ENCODE measurements around the gene C1orf167.

The C1orf167 gene

DNA sequence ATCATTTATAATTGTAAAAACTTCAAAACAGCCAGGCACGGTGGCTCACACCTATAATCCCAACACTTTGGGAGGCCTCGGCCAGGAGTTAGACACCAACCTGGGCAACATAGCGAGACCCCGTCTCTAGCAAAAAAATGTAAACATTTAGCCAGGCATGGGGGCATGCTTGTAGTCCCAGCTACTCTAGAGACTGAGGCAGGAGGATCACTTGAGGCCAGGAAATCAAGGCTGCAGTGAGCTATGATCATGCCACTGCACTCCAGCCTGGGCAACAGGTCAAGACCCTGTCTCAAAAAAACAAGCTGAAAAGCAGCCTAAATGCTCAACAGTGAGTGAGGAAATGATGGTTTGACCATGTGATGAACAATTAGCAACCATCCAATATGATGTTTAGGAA lies 7.3 kb downstream of the C1orf167 start:
- no peak overlapping the region for H3K4me3 ChIP-seq (ENCODE audit: insufficient read depth, low read length, poor library complexity, severe bottlenecking)
- H3K4me2 ChIP-seq (ENCODE audit: low read depth, low read length, poor library complexity, severe bottlenecking), result no peak overlapping the region
- H3K79me2 ChIP-seq (ENCODE audit: insufficient read depth, low read length), result no peaks in the 10 kb centered on the region
- no peaks in the 10 kb centered on the region for H3K36me3 ChIP-seq (ENCODE audit: low read length)
- H3K9me3 ChIP-seq (ENCODE audit: insufficient read depth, low read length), result no peaks in the 10 kb centered on the region
- no peak overlapping the region for H2AFZ ChIP-seq (ENCODE audit: low read depth, low read length, severe bottlenecking)
- H3K27ac ChIP-seq (ENCODE audit: low read depth, low read length), result no peak overlapping the region
- no peaks in the 10 kb centered on the region for H3K9me2 ChIP-seq (replicated peaks; ENCODE audit: insufficient read depth, low read length)
- no peaks in the 10 kb centered on the region for H3K27me3 ChIP-seq (ENCODE audit: low read length)
- no peaks in the 10 kb centered on the region for H4K20me1 ChIP-seq (ENCODE audit: low read depth, low read length)
- no peak for TF ChIP-seq EZH2phosphoT487 (conservative IDR thresholded peaks at IDR 0.05; ENCODE audit: low read length)
- TF ChIP-seq, protein P1, sequence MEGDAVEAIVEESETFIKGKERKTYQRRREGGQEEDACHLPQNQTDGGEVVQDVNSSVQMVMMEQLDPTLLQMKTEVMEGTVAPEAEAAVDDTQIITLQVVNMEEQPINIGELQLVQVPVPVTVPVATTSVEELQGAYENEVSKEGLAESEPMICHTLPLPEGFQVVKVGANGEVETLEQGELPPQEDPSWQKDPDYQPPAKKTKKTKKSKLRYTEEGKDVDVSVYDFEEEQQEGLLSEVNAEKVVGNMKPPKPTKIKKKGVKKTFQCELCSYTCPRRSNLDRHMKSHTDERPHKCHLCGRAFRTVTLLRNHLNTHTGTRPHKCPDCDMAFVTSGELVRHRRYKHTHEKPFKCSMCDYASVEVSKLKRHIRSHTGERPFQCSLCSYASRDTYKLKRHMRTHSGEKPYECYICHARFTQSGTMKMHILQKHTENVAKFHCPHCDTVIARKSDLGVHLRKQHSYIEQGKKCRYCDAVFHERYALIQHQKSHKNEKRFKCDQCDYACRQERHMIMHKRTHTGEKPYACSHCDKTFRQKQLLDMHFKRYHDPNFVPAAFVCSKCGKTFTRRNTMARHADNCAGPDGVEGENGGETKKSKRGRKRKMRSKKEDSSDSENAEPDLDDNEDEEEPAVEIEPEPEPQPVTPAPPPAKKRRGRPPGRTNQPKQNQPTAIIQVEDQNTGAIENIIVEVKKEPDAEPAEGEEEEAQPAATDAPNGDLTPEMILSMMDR (IDR thresholded peaks at IDR 0.05; ENCODE audit: insufficient read depth, low read length, poor library complexity, severe bottlenecking), result no peak
- H3F3A ChIP-seq (ENCODE audit: insufficient read depth), result no peaks in the 10 kb centered on the region
- no peak overlapping the region for H3K9ac ChIP-seq (ENCODE audit: low read length)

DNA sequence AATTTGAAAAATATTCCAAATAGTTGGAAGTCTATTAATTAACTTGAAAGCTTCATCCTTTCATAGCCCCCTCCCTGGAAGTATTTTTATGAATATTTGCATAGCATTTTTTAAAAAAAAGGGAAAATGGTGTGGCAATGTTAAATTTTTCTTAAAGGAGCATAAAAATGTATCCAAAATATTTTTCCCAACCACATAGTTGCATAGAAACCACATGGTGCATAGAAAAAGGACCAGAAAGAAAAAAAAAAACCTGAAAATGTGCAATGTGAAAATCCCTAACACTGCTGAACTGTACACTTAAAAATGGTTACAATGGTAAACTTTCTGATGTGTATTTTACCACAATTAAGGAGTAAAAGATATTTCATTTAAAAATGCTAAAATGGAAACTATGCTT lies 8.0 kb downstream of the C1orf167 start:
- no peak overlapping the region for H3K4me3 ChIP-seq (ENCODE audit: insufficient read depth, low read length, poor library complexity, severe bottlenecking)
- H4K20me1 ChIP-seq (ENCODE audit: low read depth, low read length), result no peaks in the 10 kb centered on the region
- H3K9me3 ChIP-seq (ENCODE audit: insufficient read depth, low read length), result no peaks in the 10 kb centered on the region
- H3K79me2 ChIP-seq (ENCODE audit: insufficient read depth, low read length), result no peaks in the 10 kb centered on the region
- no peak overlapping the region for H2AFZ ChIP-seq (ENCODE audit: low read depth, low read length, severe bottlenecking)
- no peak overlapping the region for H3K9ac ChIP-seq (ENCODE audit: low read length)
- TF ChIP-seq, protein P1 (IDR thresholded peaks at IDR 0.05; ENCODE audit: insufficient read depth, low read length, poor library complexity, severe bottlenecking), result no peak
- TF ChIP-seq EZH2phosphoT487 (conservative IDR thresholded peaks at IDR 0.05; ENCODE audit: low read length), result no peak
- H3F3A ChIP-seq (ENCODE audit: insufficient read depth), result no peaks in the 10 kb centered on the region
- H3K4me2 ChIP-seq (ENCODE audit: low read depth, low read length, poor library complexity, severe bottlenecking), result no peak overlapping the region
- no peaks in the 10 kb centered on the region for H3K9me2 ChIP-seq (replicated peaks; ENCODE audit: insufficient read depth, low read length)
- no peak overlapping the region for H3K27ac ChIP-seq (ENCODE audit: low read depth, low read length)
- no peaks in the 10 kb centered on the region for H3K27me3 ChIP-seq (ENCODE audit: low read length)
- no peaks in the 10 kb centered on the region for H3K36me3 ChIP-seq (ENCODE audit: low read length)

DNA sequence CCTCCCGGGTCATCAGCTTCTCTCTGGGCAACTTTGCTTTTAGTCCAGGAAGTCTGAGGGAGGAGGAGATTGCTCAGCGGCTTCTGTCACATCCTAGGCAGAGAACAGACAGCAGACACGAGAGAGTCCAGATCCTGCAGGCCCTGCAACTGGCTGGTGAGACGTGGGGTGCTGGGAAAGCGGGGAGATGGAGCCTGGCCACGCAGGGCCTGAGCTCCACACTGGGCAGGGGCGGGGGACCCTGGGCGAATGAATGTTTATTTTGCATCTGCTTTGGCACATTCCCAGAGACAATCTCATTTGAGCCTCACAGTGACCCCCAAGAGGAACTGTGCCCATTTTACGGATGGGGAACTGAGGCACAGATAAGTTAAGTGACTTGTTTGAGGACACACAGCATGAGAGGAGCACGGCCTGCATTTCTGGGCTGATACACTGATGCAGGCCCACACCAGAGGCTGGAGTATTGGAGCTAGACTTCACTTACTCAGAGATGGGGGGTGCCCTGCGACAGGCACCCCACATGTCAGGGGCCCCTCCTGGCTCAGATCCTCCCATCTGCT lies 9.6 kb downstream of the C1orf167 start:
- Histone ChIP-seq H3K27me3 (ENCODE audit: low read length) (no peaks in the 10 kb centered on the region), H2AFZ (ENCODE audit: low read depth, low read length, severe bottlenecking) (no peak overlapping the region), H3K79me2 (ENCODE audit: insufficient read depth, low read length) (no peaks in the 10 kb centered on the region), H3K36me3 (ENCODE audit: low read length) (no peaks in the 10 kb centered on the region), H3K9ac (ENCODE audit: low read length) (no peak overlapping the region), H3K4me2 (ENCODE audit: low read depth, low read length, poor library complexity, severe bottlenecking) (no peak overlapping the region), H3K9me3 (ENCODE audit: insufficient read depth, low read length) (no peaks in the 10 kb centered on the region), H3K9me2 (replicated peaks; ENCODE audit: insufficient read depth, low read length) (no peaks in the 10 kb centered on the region), H4K20me1 (ENCODE audit: low read depth, low read length) (no peaks in the 10 kb centered on the region), H3K27ac (ENCODE audit: low read depth, low read length) (no peak overlapping the region), H3K4me3 (ENCODE audit: insufficient read depth, low read length, poor library complexity, severe bottlenecking) (no peak overlapping the region), H3F3A (ENCODE audit: insufficient read depth) (no peaks in the 10 kb centered on the region)
- TF ChIP-seq, protein P1 (IDR thresholded peaks at IDR 0.05; ENCODE audit: insufficient read depth, low read length, poor library complexity, severe bottlenecking), result no peak
- no peak for TF ChIP-seq EZH2phosphoT487 (conservative IDR thresholded peaks at IDR 0.05; ENCODE audit: low read length)
